ENCODE results near the gene MOV10L1. TPM values are rescaled to one million over a fixed set of nuclear protein-coding genes. Genes with fewer than 3 reads are reported as not detected.

The MOV10L1 gene
- total and polyA plus RNA-seq, 9 of the 15 experiments (the other 6 are each of a cell fraction or from before 2014, with no cell fraction given) = 0.06 to 0.43 (median 0.15) TPM

- TF ChIP-seq RAD51 (IDR thresholded peaks at IDR 0.05; ENCODE audit: borderline replicate concordance, low read depth) = no peak
- TF ChIP-seq, protein P1, sequence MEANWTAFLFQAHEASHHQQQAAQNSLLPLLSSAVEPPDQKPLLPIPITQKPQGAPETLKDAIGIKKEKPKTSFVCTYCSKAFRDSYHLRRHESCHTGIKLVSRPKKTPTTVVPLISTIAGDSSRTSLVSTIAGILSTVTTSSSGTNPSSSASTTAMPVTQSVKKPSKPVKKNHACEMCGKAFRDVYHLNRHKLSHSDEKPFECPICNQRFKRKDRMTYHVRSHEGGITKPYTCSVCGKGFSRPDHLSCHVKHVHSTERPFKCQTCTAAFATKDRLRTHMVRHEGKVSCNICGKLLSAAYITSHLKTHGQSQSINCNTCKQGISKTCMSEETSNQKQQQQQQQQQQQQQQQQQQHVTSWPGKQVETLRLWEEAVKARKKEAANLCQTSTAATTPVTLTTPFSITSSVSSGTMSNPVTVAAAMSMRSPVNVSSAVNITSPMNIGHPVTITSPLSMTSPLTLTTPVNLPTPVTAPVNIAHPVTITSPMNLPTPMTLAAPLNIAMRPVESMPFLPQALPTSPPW (CRISPR knock-in tag; IDR thresholded peaks at IDR 0.05) = peak; percentile 92
- TF ChIP-seq NR4A1 (CRISPR knock-in tag; IDR thresholded peaks at IDR 0.05) = no peak
- TF ChIP-seq NR4A1 (tag; IDR thresholded peaks at IDR 0.05) = no peak
- TF ChIP-seq ZNF197 (CRISPR knock-in tag; IDR thresholded peaks at IDR 0.05; ENCODE audit: low read depth) = no peak
- no peak for TF ChIP-seq YBX1 (IDR thresholded peaks at IDR 0.05)
- no peak for TF ChIP-seq RBM25 (IDR thresholded peaks at IDR 0.05; ENCODE audit: low read depth, low read length, severe bottlenecking)
- TF ChIP-seq SIN3A (IDR thresholded peaks at IDR 0.05; ENCODE audit: borderline replicate concordance in 2 of 2, control insufficient read depth in 1 of 2, low read depth in 2 of 2, low read length in 2 of 2) = no peak; a peak in 1 of 4 replicates
- TF ChIP-seq UBTF (IDR thresholded peaks at IDR 0.05; ENCODE audit: borderline replicate concordance in 1 of 2, low read depth in 2 of 2, low read length in 2 of 2) = no peak
- no peak for TF ChIP-seq STAG1 (CRISPR knock-in tag; IDR thresholded peaks at IDR 0.05; ENCODE audit: borderline replicate concordance)
- TF ChIP-seq SIRT6 (IDR thresholded peaks at IDR 0.05; ENCODE audit: low read depth, low read length) = no peak
- no peak for TF ChIP-seq RBM39 (optimal IDR thresholded peaks at IDR 0.05; ENCODE audit: low read depth, low read length)
- no peak for TF ChIP-seq ZBTB8A (IDR thresholded peaks at IDR 0.05; ENCODE audit: partially characterized antibody)
- no peak for TF ChIP-seq ZBTB34 (CRISPR knock-in tag; IDR thresholded peaks at IDR 0.05)
- no peak for TF ChIP-seq ZNF280A (IDR thresholded peaks at IDR 0.05; ENCODE audit: low read depth, partially characterized antibody)
- TF ChIP-seq SIX5 (IDR thresholded peaks at IDR 0.05; ENCODE audit: borderline replicate concordance in 1 of 2, insufficient read depth in 1 of 2, low read depth in 1 of 2, low read length in 2 of 2) = no peak
- peak; percentile 25 for TF ChIP-seq NFYB (IDR thresholded peaks at IDR 0.05; ENCODE audit: extremely low read depth, insufficient read length)
- TF ChIP-seq ZNF408 (CRISPR knock-in tag; IDR thresholded peaks at IDR 0.05; ENCODE audit: low read depth) = no peak
- no peak for TF ChIP-seq C11orf30 (IDR thresholded peaks at IDR 0.05; ENCODE audit: low read depth)
- TF ChIP-seq PHB2 (IDR thresholded peaks at IDR 0.05; ENCODE audit: low read depth) = no peak
- TF ChIP-seq PTTG1 (tag; IDR thresholded peaks at IDR 0.05; ENCODE audit: low read depth) = no peak
Measured at GRCh38 chr22:50190182-50190940, 100.6 kb downstream of the MOV10L1 start (continued).

Measured in K562 (cell line).